Activated CD4-positive, alpha-beta T cell treated with anti-CD3 and anti-CD28 coated beads, Interleukin-2, amount 10 ng/mL, durations not matched to agents 24 days and 14 days (primary cell): Measurements from ENCODE around the gene SHE. TPM values are rescaled to one million over a fixed set of nuclear protein-coding genes. Genes with fewer than 3 reads are reported as not detected.
A peak's percentile ranks its signal among the peaks of the same experiment; 100 is the strongest.

Experiments used
- DNase-seq: peaks from one replicate; pipeline ENCODE4 v3.0.0; 2022
- H3K27ac Mint-ChIP-seq: one replicate; pipeline ENCODE4 v1.8.0; 2022; ENCODE audit warnings: mild to moderate bottlenecking, mixed read lengths
- H3K27me3 Mint-ChIP-seq: one replicate; pipeline ENCODE4 v1.8.0; 2022; ENCODE audit warnings: mixed read lengths
- H3K36me3 Mint-ChIP-seq: one replicate; pipeline ENCODE4 v1.8.0; 2022; ENCODE audit warnings: low read depth, mild to moderate bottlenecking, mixed read lengths
- H3K4me1 Mint-ChIP-seq: one replicate; pipeline ENCODE4 v1.8.0; 2021; ENCODE audit warnings: mixed read lengths
- H3K4me3 Mint-ChIP-seq: one replicate; pipeline ENCODE4 v1.8.0; 2022; ENCODE audit warnings: mild to moderate bottlenecking, moderate library complexity, mixed read lengths
- H3K9me3 Mint-ChIP-seq: one replicate; pipeline ENCODE4 v1.8.0; 2021; ENCODE audit warnings: mixed read lengths
- intact Hi-C: fragments of 100-400 bp; cut with micrococcal nuclease; formaldehyde crosslinking; loops from one replicate; pipeline ENCODE4 v1.15.1; 2023
- total RNA-seq: library from RNA; stranded (reverse); gene quantifications from 2 replicates; pipeline ENCODE4 v1.2.3, GENCODE V29; 2022

Gene SHE
- total RNA-seq, 1 donor from 2014 or later = not detected

DNA sequence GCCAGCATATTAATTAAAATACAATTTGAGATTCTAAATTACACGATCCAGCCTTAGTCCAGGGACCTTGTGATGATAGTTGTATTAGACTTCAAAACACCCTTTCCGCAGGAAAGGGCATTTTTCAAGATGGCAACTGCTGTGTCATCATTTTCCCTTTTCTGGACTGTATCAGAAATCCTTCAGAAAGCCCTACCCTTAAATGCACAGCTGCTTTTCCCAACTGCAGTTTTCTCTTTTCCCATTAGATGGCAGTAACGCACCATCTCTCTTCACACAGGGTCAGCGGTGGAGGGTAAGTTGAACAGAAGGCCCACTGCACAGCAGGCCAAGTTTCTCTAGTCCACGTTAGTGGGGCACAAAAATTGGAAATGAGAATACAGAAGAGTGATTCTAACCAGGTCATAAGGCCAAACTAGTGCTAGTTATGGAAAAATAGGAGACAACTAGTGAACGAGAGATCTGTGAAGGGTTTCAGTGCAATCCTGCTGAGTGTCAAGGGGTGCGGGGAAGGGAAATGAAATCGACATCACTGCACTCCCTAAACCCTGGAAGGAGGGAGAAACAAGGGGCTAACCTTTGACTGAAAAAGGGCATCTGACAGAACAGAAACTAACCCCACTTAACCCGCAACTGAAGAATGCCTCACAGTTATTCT, 22.3 kb downstream of the SHE start:
- Mint-ChIP-seq H3K9me3 (no peaks in the 10 kb centered on the region), H3K4me3 (no peak overlapping the region), H3K27me3 (peaks cover 11% of the 10 kb centered on the region), H3K4me1 (peaks cover 14% of the 10 kb centered on the region), H3K27ac (no peak overlapping the region), H3K36me3 (no peaks in the 10 kb centered on the region)
- peak; percentile 92 for DNase-seq
- intact Hi-C loops = loop anchor here (1.0 to 5.0 kb wide), 2 partner anchors 66 to 73 kb away; partner anchors contain the start of gene IL6R

- Mint-ChIP-seq H3K36me3 (no peaks in the 10 kb centered on the region), H3K9me3 (no peaks in the 10 kb centered on the region), H3K4me1 (peaks cover 14% of the 10 kb centered on the region), H3K27ac (no peak overlapping the region), H3K4me3 (no peak overlapping the region), H3K27me3 (peaks cover 9% of the 10 kb centered on the region)
- DNase-seq = peak; percentile 67
- intact Hi-C loops = loop anchor here (5.0 kb wide), 1 partner anchor 71 kb away; the partner anchor contains the start of gene IL6R
Observed at GRCh38 chr1:154478639-154479038, 23.6 kb downstream of the SHE start.

GRCh38 chr1:154478013-154478412, 24.2 kb downstream of the SHE start:
- Mint-ChIP-seq H3K9me3 (no peaks in the 10 kb centered on the region), H3K36me3 (no peaks in the 10 kb centered on the region), H3K4me3 (no peak overlapping the region), H3K27ac (no peak overlapping the region), H3K4me1 (peaks cover 14% of the 10 kb centered on the region), H3K27me3 (peaks cover 3% of the 10 kb centered on the region)
- DNase-seq = no peak
- intact Hi-C loops = loop anchor here (5.0 kb wide), 1 partner anchor 71 kb away; the partner anchor contains the start of gene IL6R

- Mint-ChIP-seq H3K36me3 (no peaks in the 10 kb centered on the region), H3K9me3 (no peaks in the 10 kb centered on the region), H3K27ac (no peak overlapping the region), H3K27me3 (peaks cover 3% of the 10 kb centered on the region), H3K4me1 (peaks cover 14% of the 10 kb centered on the region), H3K4me3 (no peak overlapping the region)
- intact Hi-C loops = loop anchor here (5.0 kb wide), 1 partner anchor 69 kb away; the partner anchor contains the start of gene IL6R
- no peak for DNase-seq
Observed at GRCh38 chr1:154476791-154477190, 25.4 kb downstream of the SHE start.

DNA sequence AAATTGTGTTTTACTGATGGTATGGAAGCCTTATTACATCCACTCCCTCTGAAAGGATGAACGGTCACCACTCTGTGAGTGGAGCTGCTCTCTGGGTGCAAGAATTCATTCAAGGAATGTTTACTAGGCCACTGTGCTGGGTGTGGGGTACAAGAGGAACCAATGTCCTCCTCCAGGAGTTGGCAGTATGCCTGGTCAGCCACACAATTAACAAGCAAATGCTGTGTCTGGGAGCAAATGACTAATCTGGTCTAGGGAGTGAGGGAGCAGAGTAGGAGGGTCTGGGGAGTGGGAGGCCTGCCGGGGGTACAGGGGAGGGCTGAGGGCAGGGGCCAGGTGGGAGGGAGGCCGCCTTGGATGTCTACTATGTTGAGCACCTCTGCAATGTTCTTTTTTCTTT, 27.4 kb downstream of the SHE start:
- Mint-ChIP-seq H3K36me3 (no peaks in the 10 kb centered on the region), H3K4me3 (no peak overlapping the region), H3K4me1 (peaks cover 12% of the 10 kb centered on the region), H3K9me3 (no peaks in the 10 kb centered on the region), H3K27ac (no peak overlapping the region), H3K27me3 (peaks cover 1% of the 10 kb centered on the region)
- intact Hi-C loops = loop anchor here (5.0 kb wide), 1 partner anchor 68 kb away; the partner anchor contains the start of gene IL6R
- DNase-seq = no peak

DNA sequence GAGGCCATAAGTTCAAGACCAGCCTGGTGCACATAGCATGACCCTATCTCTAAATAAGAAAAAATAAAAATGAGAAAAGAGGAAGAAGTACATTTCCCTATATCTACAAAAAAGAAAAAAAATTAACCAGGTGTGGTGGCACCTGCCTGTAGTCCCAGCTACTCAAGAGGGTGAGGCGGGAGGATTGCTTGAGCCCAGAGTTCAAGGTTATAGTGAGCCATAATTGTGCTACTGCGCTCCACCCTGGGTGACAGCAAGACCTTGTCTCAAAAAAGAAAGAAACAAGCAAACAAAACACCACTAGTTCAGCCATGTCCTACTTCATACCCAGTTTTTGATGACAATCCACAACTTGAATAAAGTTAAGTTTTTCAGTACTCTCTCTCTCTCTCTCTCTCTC, 30.9 kb downstream of the SHE start:
- Mint-ChIP-seq H3K4me3 (no peak overlapping the region), H3K36me3 (no peaks in the 10 kb centered on the region), H3K4me1 (peaks cover 7% of the 10 kb centered on the region), H3K9me3 (no peaks in the 10 kb centered on the region), H3K27me3 (peaks cover 1% of the 10 kb centered on the region), H3K27ac (no peak overlapping the region)
- intact Hi-C loops = no loop called here
- no peak for DNase-seq

- peaks cover 13% of the 10 kb centered on the region for H3K4me1 Mint-ChIP-seq
- H3K36me3 Mint-ChIP-seq = no peaks in the 10 kb centered on the region
- no peak overlapping the region for H3K27ac Mint-ChIP-seq
- H3K4me3 Mint-ChIP-seq = no peak overlapping the region
- H3K9me3 Mint-ChIP-seq = no peaks in the 10 kb centered on the region
- DNase-seq = no peak
- H3K27me3 Mint-ChIP-seq = peaks cover 1% of the 10 kb centered on the region
- intact Hi-C loops = no loop called here
Observed at GRCh38 chr1:154469844-154470560, 32.2 kb downstream of the SHE start.

DNA sequence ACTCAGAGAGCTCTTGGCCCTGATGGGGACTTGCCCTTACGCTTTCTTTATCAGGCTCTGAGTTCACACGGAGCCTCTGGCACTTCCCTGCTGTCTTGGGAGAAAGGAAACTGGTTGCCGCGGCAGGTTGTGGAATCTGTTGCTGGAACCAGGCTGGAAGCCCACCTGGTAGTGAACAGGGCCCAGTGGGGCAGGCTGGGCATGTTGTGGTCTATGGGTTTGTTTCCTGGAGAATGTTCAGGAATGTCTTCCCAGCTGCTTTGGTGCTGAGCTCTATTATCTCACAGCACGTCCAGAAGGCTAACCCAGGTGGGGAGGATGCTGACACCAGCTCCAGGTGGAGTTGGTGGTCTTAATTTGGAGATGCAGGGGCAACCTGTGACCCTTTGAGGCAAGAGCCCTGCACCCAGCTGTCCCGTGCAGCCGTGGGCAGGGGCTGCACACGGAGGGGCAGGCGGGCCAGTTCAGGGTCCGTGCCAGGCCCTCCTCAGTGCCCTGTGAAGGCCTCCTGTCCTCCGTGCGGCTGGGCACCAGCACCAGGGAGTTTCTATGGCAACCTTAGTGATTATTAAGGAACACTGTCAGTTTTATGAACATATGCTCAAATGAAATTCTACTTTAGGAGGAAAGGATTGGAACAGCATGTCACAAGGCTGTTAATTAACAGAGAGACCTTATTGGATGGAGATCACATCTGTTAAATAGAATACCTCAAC, 33.5 kb downstream of the SHE start:
- no peaks in the 10 kb centered on the region for H3K36me3 Mint-ChIP-seq
- H3K27me3 Mint-ChIP-seq = no peaks in the 10 kb centered on the region
- peaks cover 23% of the 10 kb centered on the region for H3K4me1 Mint-ChIP-seq
- no peak overlapping the region for H3K27ac Mint-ChIP-seq
- no peak for DNase-seq
- no peak overlapping the region for H3K4me3 Mint-ChIP-seq
- H3K9me3 Mint-ChIP-seq = no peaks in the 10 kb centered on the region
- intact Hi-C loops = no loop called here

- intact Hi-C loops = no loop called here
- no peak for DNase-seq
- no peak overlapping the region for H3K27ac Mint-ChIP-seq
- H3K27me3 Mint-ChIP-seq = no peaks in the 10 kb centered on the region
- no peaks in the 10 kb centered on the region for H3K36me3 Mint-ChIP-seq
- H3K9me3 Mint-ChIP-seq = no peaks in the 10 kb centered on the region
- H3K4me1 Mint-ChIP-seq = peaks cover 29% of the 10 kb centered on the region
- H3K4me3 Mint-ChIP-seq = no peak overlapping the region
Observed at GRCh38 chr1:154467434-154468102, 34.6 kb downstream of the SHE start.

DNA sequence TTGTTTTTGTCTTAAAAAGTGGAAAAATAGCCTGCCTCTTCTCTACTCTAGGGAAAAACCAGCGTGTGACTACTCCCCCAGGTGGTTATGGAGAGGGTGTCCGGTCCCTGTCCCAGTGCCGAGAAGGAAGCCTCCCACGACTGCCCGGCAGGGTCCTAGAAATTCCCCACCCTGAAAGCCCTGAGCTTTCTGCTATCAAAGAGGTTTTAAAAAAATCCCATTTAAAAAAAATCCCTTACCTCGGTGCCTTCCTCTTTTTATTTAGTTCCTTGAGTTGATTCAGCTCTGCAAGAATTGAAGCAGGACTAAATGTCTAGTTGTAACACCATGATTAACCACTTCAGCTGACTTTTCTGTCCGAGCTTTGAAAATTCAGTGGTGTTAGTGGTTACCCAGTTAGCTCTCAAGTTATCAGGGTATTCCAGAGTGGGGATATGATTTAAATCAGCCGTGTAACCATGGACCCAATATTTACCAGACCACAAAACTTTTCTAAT, 35.2 kb downstream of the SHE start:
- Mint-ChIP-seq H3K27me3 (no peaks in the 10 kb centered on the region), H3K9me3 (no peaks in the 10 kb centered on the region), H3K36me3 (no peaks in the 10 kb centered on the region), H3K4me3 (no peak overlapping the region), H3K4me1 (peaks cover 31% of the 10 kb centered on the region), H3K27ac (no peak overlapping the region)
- intact Hi-C loops = no loop called here
- no peak for DNase-seq

DNA sequence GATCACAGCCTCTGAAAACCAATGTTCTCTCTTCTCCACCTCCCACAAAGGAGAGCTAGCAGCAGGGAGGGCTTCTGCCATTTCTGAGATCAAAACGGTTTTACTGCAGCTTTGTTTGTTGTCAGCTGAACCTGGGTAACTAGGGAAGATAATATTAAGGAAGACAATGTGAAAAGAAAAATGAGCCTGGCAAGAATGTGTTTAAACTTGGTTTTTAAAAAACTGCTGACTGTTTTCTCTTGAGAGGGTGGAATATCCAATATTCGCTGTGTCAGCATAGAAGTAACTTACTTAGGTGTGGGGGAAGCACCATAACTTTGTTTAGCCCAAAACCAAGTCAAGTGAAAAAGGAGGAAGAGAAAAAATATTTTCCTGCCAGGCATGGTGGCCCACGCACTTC, 36.0 kb downstream of the SHE start:
- H3K4me3 Mint-ChIP-seq = no peak overlapping the region
- H3K27me3 Mint-ChIP-seq = no peaks in the 10 kb centered on the region
- no peak for DNase-seq
- H3K9me3 Mint-ChIP-seq = no peaks in the 10 kb centered on the region
- no peak overlapping the region for H3K27ac Mint-ChIP-seq
- H3K36me3 Mint-ChIP-seq = no peaks in the 10 kb centered on the region
- intact Hi-C loops = no loop called here
- H3K4me1 Mint-ChIP-seq = peaks cover 36% of the 10 kb centered on the region

- no peak for DNase-seq
- intact Hi-C loops = no loop called here
- Mint-ChIP-seq H3K4me1 (peaks cover 39% of the 10 kb centered on the region), H3K36me3 (no peaks in the 10 kb centered on the region), H3K27me3 (no peaks in the 10 kb centered on the region), H3K9me3 (no peaks in the 10 kb centered on the region), H3K4me3 (no peak overlapping the region), H3K27ac (no peak overlapping the region)
Observed at GRCh38 chr1:154465621-154466195, 36.5 kb downstream of the SHE start.

DNA sequence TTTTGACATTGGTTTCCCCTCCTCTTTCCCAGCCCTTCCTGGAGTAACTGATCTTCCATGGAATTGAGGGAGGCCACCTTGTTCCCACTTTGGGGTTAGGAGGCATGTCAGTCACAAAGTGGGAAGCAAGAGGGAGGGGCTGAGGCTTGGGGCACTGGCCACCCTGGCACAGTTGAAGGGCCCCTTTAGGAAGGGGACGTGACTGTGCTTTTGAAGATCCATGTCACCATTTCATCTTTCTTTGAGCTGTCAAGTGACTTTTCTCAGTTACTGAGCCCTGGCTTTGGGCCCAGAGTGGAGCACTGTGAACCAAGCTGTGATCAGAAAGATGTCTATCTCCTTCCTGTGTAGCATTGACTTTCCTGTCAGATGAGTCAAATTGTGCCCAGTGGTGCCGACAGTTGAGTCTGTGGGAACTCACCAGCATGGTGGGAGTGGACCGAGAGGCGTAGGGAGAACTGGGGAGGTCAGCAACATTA, 38.7 kb downstream of the SHE start:
- intact Hi-C loops = loop anchor here (1.0 to 5.0 kb wide), 3 partner anchors 24 to 111 kb away; no protein-coding TSS in a partner anchor

More for the DNA sequence above, 38.7 kb downstream of the SHE start:
- peak overlapping the region; percentile 24 for H3K4me3 Mint-ChIP-seq
- peaks cover 42% of the 10 kb centered on the region for H3K4me1 Mint-ChIP-seq
- peak overlapping the region; percentile 75 for H3K27ac Mint-ChIP-seq
- H3K27me3 Mint-ChIP-seq = no peaks in the 10 kb centered on the region
- H3K36me3 Mint-ChIP-seq = peaks cover 2% of the 10 kb centered on the region
- peak; percentile 87 for DNase-seq
- H3K9me3 Mint-ChIP-seq = no peaks in the 10 kb centered on the region
